ENCODE data around the gene GFY. TPM values are rescaled to one million over a fixed set of nuclear protein-coding genes. Genes with fewer than 3 reads are reported as not detected.

GFY gene
- total RNA-seq, 1 donor from 2014 or later: not detected

DNA sequence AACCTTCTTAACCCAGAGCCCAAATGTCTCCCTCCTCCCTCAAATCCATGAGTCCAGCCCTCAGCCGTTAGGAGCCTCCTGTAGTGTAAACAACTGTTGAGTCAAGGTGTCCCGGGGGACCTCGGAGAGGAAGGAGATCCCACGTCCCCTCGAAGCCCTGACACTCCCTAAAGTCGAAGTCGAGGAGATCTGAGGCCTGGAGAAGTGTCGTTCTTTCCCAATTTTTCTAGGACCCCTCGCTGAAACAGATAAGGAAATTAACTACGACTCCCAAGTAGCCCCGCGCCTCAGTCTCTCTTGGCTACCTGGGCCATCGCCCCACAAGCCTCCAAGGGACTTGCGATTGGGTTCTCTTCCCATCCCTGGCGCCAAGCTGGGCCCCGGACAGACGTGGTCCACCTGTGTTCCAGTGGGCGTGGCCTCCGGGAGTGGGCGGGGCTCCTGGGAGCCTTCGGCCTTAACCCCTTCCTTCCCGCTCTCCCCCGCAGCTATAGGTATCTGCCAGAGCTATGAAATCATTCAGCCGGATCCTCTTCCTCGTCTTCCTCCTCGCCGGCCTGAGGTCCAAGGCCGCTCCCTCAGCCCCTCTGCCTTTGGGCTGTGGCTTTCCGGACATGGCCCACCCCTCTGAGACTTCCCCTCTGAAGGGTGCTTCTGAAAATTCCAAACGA lies 869 bp downstream of the GFY start:
- no peak for DNase-seq (ENCODE audit: low spot score)
- intact Hi-C loops (cut with DNase I): no loop called here
- ATAC-seq: no peak

DNA sequence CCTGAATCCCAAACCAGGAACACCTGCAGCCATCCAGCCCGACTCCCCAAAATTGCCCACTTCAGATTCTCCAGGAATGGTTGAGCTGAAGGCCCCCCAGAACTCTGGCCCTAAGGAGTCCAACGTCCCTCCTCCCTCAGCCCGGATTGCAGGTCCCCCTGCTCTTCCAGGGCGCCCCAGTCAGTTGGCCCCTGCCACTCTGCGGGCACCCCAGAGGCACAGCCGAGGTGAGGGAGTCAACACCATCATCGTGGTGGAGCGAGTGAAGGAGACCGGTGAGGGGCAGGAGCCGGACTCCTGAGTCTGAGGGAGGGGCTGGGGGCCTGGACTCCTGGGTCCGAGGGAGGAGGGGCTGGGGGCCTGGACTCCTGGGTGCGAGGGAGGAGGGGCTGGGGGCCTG lies 2.2 kb downstream of the GFY start:
- no peak for ATAC-seq
- no peak for DNase-seq (ENCODE audit: low spot score)
- intact Hi-C loops (cut with DNase I): no loop called here

DNA sequence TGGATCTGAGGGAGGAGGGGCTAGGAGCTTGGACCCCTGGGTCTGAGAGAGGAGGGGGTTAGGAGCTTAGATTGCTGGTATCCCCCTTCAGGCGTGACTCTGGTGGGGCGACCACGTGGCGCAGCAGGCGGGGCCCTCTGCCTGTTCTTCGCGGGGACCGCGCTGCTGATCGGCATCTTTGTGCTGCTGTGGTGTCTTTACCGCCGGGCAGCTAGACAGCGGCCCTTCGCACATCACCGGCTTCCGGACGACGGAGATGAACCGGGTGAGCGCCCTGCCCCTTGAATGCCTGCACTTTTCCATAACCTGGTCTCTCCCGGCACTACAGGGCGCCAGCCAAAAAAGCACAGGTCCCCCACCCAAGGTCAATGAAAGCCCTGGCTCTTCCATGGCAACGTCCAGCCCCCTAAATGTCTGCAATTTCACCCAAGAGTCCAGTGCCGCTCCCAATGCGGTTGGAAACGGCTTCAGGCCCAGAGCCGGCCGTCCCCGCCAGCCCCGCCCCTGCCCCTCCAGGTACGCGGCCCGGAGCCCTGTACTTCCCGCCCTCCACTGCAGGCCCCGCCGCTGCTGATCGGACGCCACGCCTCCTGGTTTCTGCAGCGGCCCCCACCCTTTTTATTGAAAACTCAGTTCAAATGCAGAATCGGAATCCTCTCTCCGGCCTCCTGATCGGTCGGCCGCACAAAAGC lies 2.8 kb downstream of the GFY start:
- DNase-seq (ENCODE audit: low spot score): no peak
- intact Hi-C loops (cut with DNase I): no loop called here
- no peak for ATAC-seq

DNA sequence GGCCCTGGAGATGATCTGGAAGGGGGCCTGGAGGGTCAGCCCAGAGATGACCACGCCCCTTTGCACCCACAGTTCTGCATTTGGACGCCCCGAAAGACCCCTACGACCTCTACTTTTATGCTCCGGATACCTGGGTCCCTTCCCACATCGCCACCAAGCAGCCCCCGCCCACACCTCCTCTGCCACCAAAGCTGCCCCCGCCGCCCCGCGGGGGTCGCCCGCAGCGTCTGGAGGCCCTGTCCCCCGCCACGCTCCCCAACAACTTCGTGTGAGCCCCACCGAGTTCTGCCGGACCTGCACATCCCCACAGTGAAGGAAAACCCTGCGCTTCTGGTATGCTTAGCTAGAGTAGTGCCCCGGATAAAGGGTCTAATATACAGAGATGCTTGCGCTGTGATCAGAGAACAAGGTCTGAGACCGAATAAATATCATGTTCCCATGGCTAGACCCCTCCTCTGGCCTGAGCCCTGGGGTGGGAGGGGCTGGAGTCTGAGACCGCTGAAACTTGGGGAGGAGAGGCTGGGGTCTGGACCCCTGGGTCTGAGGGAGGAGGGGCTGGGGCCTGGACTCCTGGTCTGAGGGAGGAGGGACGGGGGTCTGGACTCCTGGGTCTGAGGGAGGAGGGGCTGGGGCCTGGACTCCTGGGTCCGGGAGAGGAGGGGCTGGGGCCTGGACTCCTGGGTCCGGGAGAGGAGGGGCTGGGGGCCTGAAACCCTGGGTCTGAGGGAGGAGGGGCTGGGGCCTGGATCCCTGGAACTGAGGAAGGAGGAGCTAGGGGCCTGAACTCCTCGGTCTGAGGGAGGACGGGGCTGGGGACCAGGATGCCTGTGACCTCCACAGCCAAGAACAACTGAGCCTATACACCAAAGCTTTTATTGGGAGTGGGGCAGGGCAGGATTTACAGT lies 3.6 kb downstream of the GFY start:
- ATAC-seq: no peak
- intact Hi-C loops (cut with DNase I): no loop called here
- no peak for DNase-seq (ENCODE audit: low spot score)

GRCh38 chr19:49430172-49430677 lies 5.0 kb downstream of the GFY start:
- intact Hi-C loops (cut with DNase I): no loop called here
- DNase-seq (ENCODE audit: low spot score): no peak
- ATAC-seq: no peak

DNA sequence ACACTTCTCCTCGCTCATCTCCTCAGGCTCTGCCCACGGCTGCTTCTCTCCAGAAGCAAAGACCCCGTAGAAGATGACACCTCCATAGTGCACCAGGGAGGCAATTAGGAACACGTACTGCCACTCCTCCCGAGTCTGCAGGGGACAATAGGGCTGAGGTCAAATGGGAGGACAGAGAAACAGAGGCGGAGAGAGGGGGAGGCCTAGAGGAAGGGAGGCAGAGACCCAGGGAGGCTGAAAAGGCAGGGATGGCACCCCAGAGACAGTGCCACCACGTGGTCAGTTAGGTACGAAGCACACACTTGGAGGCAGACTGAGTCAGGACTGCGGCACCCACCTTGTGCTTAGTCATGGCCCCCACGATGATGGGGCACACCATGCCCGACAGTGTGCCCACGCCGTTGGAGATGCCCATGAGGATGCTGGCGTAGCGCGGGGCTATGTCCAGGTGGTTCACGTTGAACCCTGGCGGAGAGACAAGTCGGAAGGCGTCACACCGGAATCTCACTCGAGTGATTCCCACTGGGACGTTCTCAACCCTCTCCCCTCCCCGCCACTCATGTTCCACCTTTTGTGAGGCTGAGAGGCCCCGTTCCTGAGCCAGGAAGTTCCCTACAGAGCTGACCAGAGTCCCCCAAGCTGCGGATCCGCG lies 5.6 kb downstream of the GFY start:
- no peak for ATAC-seq
- DNase-seq (ENCODE audit: low spot score): no peak
- intact Hi-C loops (cut with DNase I): no loop called here

DNA sequence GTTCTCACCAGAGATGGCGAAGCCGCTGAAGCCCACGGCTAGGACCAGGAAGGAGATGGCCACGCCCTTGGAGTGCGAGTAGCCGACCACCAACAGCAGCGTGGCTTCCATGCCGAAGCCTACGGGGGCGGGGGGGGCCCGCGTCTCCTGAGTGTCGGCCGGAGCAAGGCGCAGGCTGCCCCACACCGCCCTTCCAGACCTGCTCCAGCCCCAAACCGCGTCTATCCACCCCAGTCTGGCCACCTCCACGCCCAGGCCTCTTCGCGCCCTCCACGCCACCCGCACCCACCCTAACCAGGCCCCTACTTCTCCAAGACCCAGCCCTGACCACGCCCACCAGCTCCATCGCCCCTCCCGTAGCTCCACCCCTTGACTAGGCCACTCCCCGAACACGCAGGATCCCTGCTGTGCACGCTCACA lies 6.2 kb downstream of the GFY start:
- intact Hi-C loops (cut with DNase I): no loop called here
- ATAC-seq: no peak
- DNase-seq (ENCODE audit: low spot score): no peak

GRCh38 chr19:49432141-49433073 lies 7.2 kb downstream of the GFY start:
- intact Hi-C loops (cut with DNase I): no loop called here

GRCh38 chr19:49433240-49433901 lies 8.2 kb downstream of the GFY start:
- intact Hi-C loops (cut with DNase I): no loop called here
- DNase-seq (ENCODE audit: low spot score): no peak
- ATAC-seq: no peak

More at GRCh38 chr19:49432141-49433073, 7.2 kb downstream of the GFY start:
- DNase-seq (ENCODE audit: low spot score) (no peak), ATAC-seq (no peak)

- intact Hi-C loops (cut with DNase I): loop anchor here (5.0 kb wide), 1 partner anchor 208 kb away; no protein-coding TSS in a partner anchor
These were observed 9.9 kb downstream of the GFY start for GRCh38 chr19:49434907-49435583.

DNA sequence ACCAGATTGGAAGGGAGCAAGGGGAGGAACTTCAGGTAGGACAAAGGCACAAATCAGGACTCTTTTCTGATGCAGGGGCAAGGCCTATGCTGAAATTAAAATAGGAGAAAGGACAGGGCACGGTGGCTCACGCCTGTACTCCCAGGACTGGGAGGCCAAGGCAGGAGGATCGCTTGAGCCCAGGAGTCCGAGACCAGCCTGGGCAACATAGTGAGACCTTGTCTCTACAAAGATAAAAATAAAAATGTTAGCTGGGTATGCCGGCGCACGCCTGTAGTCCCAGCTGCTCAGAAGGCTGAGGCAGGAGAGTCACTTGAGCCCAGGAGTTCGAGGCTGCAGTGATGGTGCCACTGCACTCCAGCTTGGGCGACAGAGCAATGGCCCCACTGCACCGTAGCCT lies 10.5 kb downstream of the GFY start:
- no peak for ATAC-seq
- intact Hi-C loops (cut with DNase I): loop anchor here (5.0 kb wide), 1 partner anchor 208 kb away; no protein-coding TSS in a partner anchor

More at GRCh38 chr19:49434907-49435583, 9.9 kb downstream of the GFY start:
- ATAC-seq (no peak), DNase-seq (ENCODE audit: low spot score) (no peak)

GRCh38 chr19:49436381-49437017 lies 11.3 kb downstream of the GFY start:
- no peak for ATAC-seq
- no peak for DNase-seq (ENCODE audit: low spot score)
- intact Hi-C loops (cut with DNase I): loop anchor here (5.0 kb wide), 1 partner anchor 209 kb away; no protein-coding TSS in a partner anchor

More for the DNA sequence above, 10.5 kb downstream of the GFY start:
- DNase-seq (ENCODE audit: low spot score): no peak

- DNase-seq (ENCODE audit: low spot score): no peak
- ATAC-seq: no peak
- intact Hi-C loops (cut with DNase I): loop anchor here (5.0 kb wide), 1 partner anchor 210 kb away; no protein-coding TSS in a partner anchor
These were observed 12.0 kb downstream of the GFY start for GRCh38 chr19:49437231-49437630.

GRCh38 chr19:49438261-49438660 lies 13.1 kb downstream of the GFY start:
- intact Hi-C loops (cut with DNase I): loop anchor here (5.0 kb wide), 1 partner anchor 211 kb away; no protein-coding TSS in a partner anchor
- no peak for ATAC-seq

GRCh38 chr19:49439836-49440235 lies 14.6 kb downstream of the GFY start:
- intact Hi-C loops (cut with DNase I): loop anchor here (5.0 kb wide), 1 partner anchor 213 kb away; no protein-coding TSS in a partner anchor
- DNase-seq (ENCODE audit: low spot score): no peak
- ATAC-seq: no peak

More at GRCh38 chr19:49438261-49438660, 13.1 kb downstream of the GFY start:
- no peak for DNase-seq (ENCODE audit: low spot score)

Measured in sciatic nerve (tissue), 2 donors.